DOHH2 (cell line): ENCODE measurements around the gene THRB.

Experiments
- H3F3A ChIP-seq: fragments of 200-600 bp; sonication (generic), shearing (Covaris generic); 2 replicates; pipeline ENCODE4 v1.6.0; 2016; ENCODE audit warnings: antibody characterized with exemption, mild to moderate bottlenecking; ENCODE audit not compliant: control insufficient read depth, insufficient read depth
- H3K27ac ChIP-seq: fragments of 200-600 bp; sonication (generic); 2 replicates; pipeline ENCODE4 v1.5.1; 2014; ENCODE audit warnings: low read depth, mild to moderate bottlenecking, low read length, moderate library complexity
- H3K27me3 ChIP-seq: fragments of 200-600 bp; sonication (generic); 2 replicates; pipeline ENCODE4 v1.6.1; 2014; ENCODE audit warnings: mild to moderate bottlenecking, low read length, mixed read lengths; ENCODE audit not compliant: control insufficient read depth
- H3K36me3 ChIP-seq: fragments of 200-600 bp; sonication (generic); 2 replicates; pipeline ENCODE4 v1.6.1; 2014; ENCODE audit warnings: mild to moderate bottlenecking, low read length, moderate library complexity, mixed read lengths; ENCODE audit not compliant: control insufficient read depth
- H3K4me1 ChIP-seq: fragments of 200-600 bp; sonication (generic); 2 replicates; pipeline ENCODE4 v1.6.1; 2014; ENCODE audit warnings: mild to moderate bottlenecking, low read length, mixed read lengths; ENCODE audit not compliant: control insufficient read depth
- H3K4me2 ChIP-seq: fragments of 200-600 bp; sonication (generic); 2 replicates; pipeline ENCODE4 v1.6.0; 2014; ENCODE audit warnings: mild to moderate bottlenecking, low read length, moderate library complexity
- H3K4me3 ChIP-seq: fragments of 200-600 bp; sonication (generic); 2 replicates; pipeline ENCODE4 v1.5.1; 2014; ENCODE audit warnings: mild to moderate bottlenecking, low read length, mixed read lengths
- H3K79me2 ChIP-seq: fragments of 200-600 bp; sonication (generic); 2 replicates; pipeline ENCODE4 v1.6.1; 2014; ENCODE audit warnings: mild to moderate bottlenecking, low read length, mixed read lengths; ENCODE audit not compliant: control insufficient read depth
- H3K9me2 ChIP-seq: fragments of 200-600 bp; sonication (generic); replicated peaks from 2 replicates; pipeline ENCODE4 v1.6.1; 2014; ENCODE audit warnings: mild to moderate bottlenecking, low read length, mixed read lengths; ENCODE audit not compliant: control insufficient read depth
- H3K9me3 ChIP-seq: fragments of 200-600 bp; sonication (generic); 2 replicates; pipeline ENCODE4 v1.6.1; 2014; ENCODE audit warnings: antibody characterized with exemption, low read length, mixed read lengths; ENCODE audit not compliant: control insufficient read depth, insufficient read depth
- H4K20me1 ChIP-seq: fragments of 200-600 bp; sonication (generic); 2 replicates; pipeline ENCODE4 v1.6.0; 2014; ENCODE audit warnings: low read depth, mild to moderate bottlenecking, antibody characterized with exemption, low read length, moderate library complexity; ENCODE audit not compliant: control insufficient read depth, insufficient read depth
- CTCF ChIP-seq: fragments of 200-600 bp; sonication (generic); IDR thresholded peaks from one replicate; pipeline ENCODE4 v1.5.1; 2014; ENCODE audit warnings: antibody characterized with exemption, mild to moderate bottlenecking, low read depth, low read length; ENCODE audit not compliant: poor library complexity, severe bottlenecking
- EZH2phosphoT487 ChIP-seq: fragments of 200-600 bp; sonication (generic); IDR thresholded peaks from 2 replicates; pipeline ENCODE4 v1.6.1; 2017; ENCODE audit warnings: borderline replicate concordance, mild to moderate bottlenecking, antibody characterized with exemption, low read length, moderate library complexity, mixed read lengths

THRB gene

GRCh38 chr3:24363242-24363641 lies 131.4 kb downstream of the THRB start:
- Histone ChIP-seq H4K20me1 (no peaks in the 10 kb centered on the region), H3K9me3 (no peaks in the 10 kb centered on the region), H3K36me3 (no peaks in the 10 kb centered on the region), H3K9me2 (no peaks in the 10 kb centered on the region), H3K4me1 (no peaks in the 10 kb centered on the region), H3F3A (no peaks in the 10 kb centered on the region), H3K4me3 (no peak overlapping the region), H3K27me3 (no peaks in the 10 kb centered on the region), H3K4me2 (no peak overlapping the region), H3K79me2 (no peaks in the 10 kb centered on the region), H3K27ac (no peak overlapping the region)
- TF ChIP-seq CTCF (no peak), EZH2phosphoT487 (no peak)

- no peak overlapping the region for H3K27ac ChIP-seq
- H3K9me3 ChIP-seq: no peaks in the 10 kb centered on the region
- H3F3A ChIP-seq: no peaks in the 10 kb centered on the region
- H4K20me1 ChIP-seq: no peaks in the 10 kb centered on the region
- H3K4me3 ChIP-seq: no peak overlapping the region
- no peak overlapping the region for H3K4me2 ChIP-seq
- H3K4me1 ChIP-seq: no peaks in the 10 kb centered on the region
- no peaks in the 10 kb centered on the region for H3K79me2 ChIP-seq
- no peaks in the 10 kb centered on the region for H3K27me3 ChIP-seq
- TF ChIP-seq CTCF (no peak), EZH2phosphoT487 (no peak)
- H3K9me2 ChIP-seq: no peaks in the 10 kb centered on the region
- no peaks in the 10 kb centered on the region for H3K36me3 ChIP-seq
These were observed 133.0 kb downstream of the THRB start for GRCh38 chr3:24361623-24362022.

GRCh38 chr3:24360957-24361356 lies 133.7 kb downstream of the THRB start:
- Histone ChIP-seq H3K27me3 (no peaks in the 10 kb centered on the region), H3K9me3 (no peaks in the 10 kb centered on the region), H3F3A (no peaks in the 10 kb centered on the region), H3K4me2 (no peak overlapping the region), H3K9me2 (no peaks in the 10 kb centered on the region), H3K4me1 (no peaks in the 10 kb centered on the region), H3K36me3 (no peaks in the 10 kb centered on the region), H4K20me1 (no peaks in the 10 kb centered on the region), H3K27ac (no peak overlapping the region), H3K4me3 (no peak overlapping the region), H3K79me2 (no peaks in the 10 kb centered on the region)
- TF ChIP-seq CTCF (no peak), EZH2phosphoT487 (no peak)
